Mucosa of rectum (tissue), 2 donors: ENCODE data around the gene GLRA3.

Experiments used
- H3K27ac ChIP-seq, 2 donors: one replicate each; pipeline ENCODE4 v1.7.0; 2013; ENCODE audit warnings: inconsistent platforms in 2 of 2, low read depth in 2 of 2, low read length in 2 of 2
- H3K27me3 ChIP-seq, 2 donors: one replicate each; pipeline ENCODE4 v1.7.0; 2013; ENCODE audit warnings: low read length in 2 of 2; ENCODE audit not compliant: control insufficient read depth in 2 of 2, insufficient read depth in 2 of 2
- H3K36me3 ChIP-seq, 2 donors: one replicate each; pipeline ENCODE4 v1.7.0; 2013; ENCODE audit warnings: low read length in 2 of 2; ENCODE audit not compliant: control insufficient read depth in 2 of 2, insufficient read depth in 2 of 2
- H3K4me1 ChIP-seq, 2 donors: one replicate each; pipeline ENCODE4 v1.7.0; 2013; ENCODE audit warnings: low read length in 2 of 2, mild to moderate bottlenecking in 1 of 2; ENCODE audit not compliant: control insufficient read depth in 2 of 2, insufficient read depth in 2 of 2
- H3K4me3 ChIP-seq, 2 donors: one replicate each; pipeline ENCODE4 v1.7.0; 2013; ENCODE audit warnings: low read length in 2 of 2
- H3K9ac ChIP-seq, 2 donors: one replicate each; pipeline ENCODE4 v1.7.0; 2013; ENCODE audit warnings: low read length in 2 of 2, low read depth in 1 of 2, mild to moderate bottlenecking in 1 of 2
- H3K9me3 ChIP-seq, 2 donors: one replicate each; pipeline ENCODE4 v1.7.0; 2013; ENCODE audit warnings: low read length in 2 of 2; ENCODE audit not compliant: control insufficient read depth in 2 of 2
- donor health status: healthy.
- donor health status: Normal muscosa, but diverticular disease.

Gene GLRA3

GRCh38 chr4:174734181-174734580 is 94.9 kb downstream of the GLRA3 start:
- Histone ChIP-seq H3K4me3 (no peak overlapping the region), H3K36me3 (no peaks in the 10 kb centered on the region), H3K4me1 (no peaks in the 10 kb centered on the region), H3K9ac (no peak overlapping the region), H3K27ac (no peak overlapping the region), H3K9me3 (no peaks in the 10 kb centered on the region), H3K27me3 (no peaks in the 10 kb centered on the region)

GRCh38 chr4:174717828-174718227 is 111.2 kb downstream of the GLRA3 start:
- Histone ChIP-seq H3K9ac (no peak overlapping the region), H3K27me3 (no peaks in the 10 kb centered on the region), H3K4me1 (no peaks in the 10 kb centered on the region), H3K4me3 (no peak overlapping the region), H3K9me3 (no peaks in the 10 kb centered on the region), H3K36me3 (no peaks in the 10 kb centered on the region), H3K27ac (no peak overlapping the region)

DNA sequence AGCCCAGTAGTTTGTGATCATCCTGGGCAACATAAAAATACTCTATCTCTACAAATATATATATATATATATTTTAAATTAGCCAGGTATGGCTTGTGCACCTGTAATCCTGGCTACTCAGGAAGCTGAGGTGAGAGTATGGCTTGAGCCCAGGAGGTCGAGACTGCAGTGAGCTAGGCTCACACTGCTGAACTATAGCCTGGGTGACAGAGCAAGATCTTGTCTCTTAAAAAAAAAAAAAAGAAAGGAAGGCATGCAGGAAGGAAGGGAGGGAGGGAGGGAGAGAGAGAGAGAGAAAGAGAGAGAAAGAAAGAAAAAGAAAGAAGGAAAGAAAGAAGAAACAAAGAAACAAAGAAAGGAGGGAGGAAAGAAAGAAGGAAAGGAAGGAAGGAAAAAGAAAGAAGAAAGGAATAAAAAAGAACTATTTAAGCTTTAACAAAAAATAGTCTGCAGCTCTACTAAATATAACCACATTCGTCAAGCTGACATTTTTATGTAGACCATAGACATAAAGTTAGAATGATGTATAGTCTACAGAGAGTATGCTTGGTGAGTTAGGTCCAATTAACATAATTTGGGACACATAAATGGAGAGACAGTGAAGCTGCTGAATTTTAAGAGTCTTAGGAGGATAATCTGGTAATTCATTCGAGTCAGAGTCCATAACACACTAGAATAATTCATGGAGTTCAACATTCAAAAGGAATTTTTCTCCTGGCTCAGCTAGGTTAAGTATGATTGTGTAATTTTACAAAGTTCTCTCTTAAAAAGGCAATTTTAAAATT is 111.9 kb downstream of the GLRA3 start:
- no peak overlapping the region for H3K9ac ChIP-seq
- H3K27ac ChIP-seq, result no peak overlapping the region
- no peaks in the 10 kb centered on the region for H3K27me3 ChIP-seq
- no peaks in the 10 kb centered on the region for H3K36me3 ChIP-seq
- H3K9me3 ChIP-seq, result no peaks in the 10 kb centered on the region
- no peak overlapping the region for H3K4me3 ChIP-seq
- no peaks in the 10 kb centered on the region for H3K4me1 ChIP-seq

DNA sequence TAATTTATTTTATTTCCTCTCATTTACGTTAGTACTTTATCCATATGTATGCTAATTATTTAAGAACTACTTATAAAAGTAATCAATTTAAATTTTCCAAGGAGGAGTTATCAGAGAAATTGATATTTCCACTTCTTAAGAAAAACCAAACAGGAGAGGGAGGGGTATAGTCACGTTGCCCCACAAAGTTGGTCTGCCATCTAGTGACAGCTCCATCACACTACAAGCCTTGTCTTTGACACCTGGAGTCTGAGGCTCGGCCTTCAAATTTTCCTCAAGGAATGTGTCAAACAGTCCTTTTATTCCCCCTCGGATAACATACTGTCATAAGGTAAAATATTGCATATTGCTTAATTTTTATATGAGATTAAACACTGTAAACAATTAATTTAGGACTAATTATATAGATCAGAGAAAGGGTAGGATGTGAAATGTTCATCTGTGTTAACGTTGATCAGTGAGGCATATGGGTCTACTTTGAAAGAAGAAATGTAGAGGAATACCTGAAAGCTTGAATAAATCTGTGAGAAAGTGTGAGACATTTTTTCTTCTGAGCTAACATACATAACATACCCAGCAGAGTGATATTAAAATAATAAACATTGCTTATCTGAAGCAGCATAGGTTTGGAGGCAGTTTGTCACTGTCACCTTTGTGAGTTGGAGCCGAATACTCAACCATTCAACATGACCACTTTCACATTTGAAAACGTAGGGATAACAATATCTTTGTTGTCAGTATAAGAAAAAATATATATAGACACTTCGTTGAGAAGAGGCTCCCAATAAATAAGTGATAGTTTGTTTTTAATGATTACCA is 114.4 kb downstream of the GLRA3 start:
- H3K4me3 ChIP-seq, result no peak overlapping the region
- no peaks in the 10 kb centered on the region for H3K9me3 ChIP-seq
- no peaks in the 10 kb centered on the region for H3K27me3 ChIP-seq
- H3K9ac ChIP-seq, result no peak overlapping the region
- no peaks in the 10 kb centered on the region for H3K36me3 ChIP-seq
- no peaks in the 10 kb centered on the region for H3K4me1 ChIP-seq
- no peak overlapping the region for H3K27ac ChIP-seq

DNA sequence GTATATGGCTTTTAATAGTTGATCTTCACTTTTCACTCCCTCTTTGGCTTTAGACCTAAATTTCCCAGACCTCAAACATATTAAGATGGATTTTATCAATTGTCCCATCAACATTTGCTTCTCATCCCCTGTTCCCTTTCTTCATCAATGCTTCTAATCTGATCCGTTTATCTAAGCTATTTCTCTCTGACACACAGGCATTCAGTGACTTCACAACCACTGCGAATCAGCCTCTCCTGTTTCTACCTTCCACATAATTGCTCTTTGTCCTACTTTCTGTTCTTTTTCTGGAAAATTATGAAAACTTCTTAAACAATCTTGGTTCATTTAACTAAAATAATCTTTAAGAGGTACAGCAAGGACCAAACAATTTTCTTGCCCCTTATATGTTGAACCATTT is 115.2 kb downstream of the GLRA3 start:
- H3K4me3 ChIP-seq, result no peak overlapping the region
- H3K27me3 ChIP-seq, result no peaks in the 10 kb centered on the region
- no peaks in the 10 kb centered on the region for H3K4me1 ChIP-seq
- no peaks in the 10 kb centered on the region for H3K9me3 ChIP-seq
- no peaks in the 10 kb centered on the region for H3K36me3 ChIP-seq
- H3K27ac ChIP-seq, result no peak overlapping the region
- H3K9ac ChIP-seq, result no peak overlapping the region

GRCh38 chr4:174713181-174713580 is 115.9 kb downstream of the GLRA3 start:
- H3K27ac ChIP-seq, result no peak overlapping the region
- H3K4me1 ChIP-seq, result no peaks in the 10 kb centered on the region
- H3K4me3 ChIP-seq, result no peak overlapping the region
- no peak overlapping the region for H3K9ac ChIP-seq
- H3K27me3 ChIP-seq, result no peaks in the 10 kb centered on the region
- no peaks in the 10 kb centered on the region for H3K9me3 ChIP-seq
- H3K36me3 ChIP-seq, result no peaks in the 10 kb centered on the region

DNA sequence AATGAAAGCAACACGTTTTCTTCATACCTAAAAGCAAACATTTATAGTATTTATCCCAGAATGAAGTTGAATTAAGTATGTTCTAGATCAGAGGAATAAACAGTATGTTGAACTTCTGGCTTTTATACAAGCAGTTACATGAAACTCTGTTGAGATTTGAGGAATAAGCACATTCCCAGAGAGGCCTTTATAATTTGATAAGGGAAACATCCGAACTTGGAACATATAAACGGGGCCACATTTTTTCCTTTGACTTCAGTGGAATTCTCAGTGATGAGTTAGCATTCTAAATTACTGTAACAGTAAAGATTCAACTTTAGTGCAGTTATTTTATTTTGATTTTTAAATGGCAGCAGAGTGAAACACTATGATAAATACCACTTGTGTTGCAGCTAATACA is 119.5 kb downstream of the GLRA3 start:
- H3K4me3 ChIP-seq, result no peak overlapping the region
- no peak overlapping the region for H3K27ac ChIP-seq
- no peaks in the 10 kb centered on the region for H3K4me1 ChIP-seq
- H3K27me3 ChIP-seq, result no peaks in the 10 kb centered on the region
- H3K9ac ChIP-seq, result no peak overlapping the region
- no peaks in the 10 kb centered on the region for H3K9me3 ChIP-seq
- H3K36me3 ChIP-seq, result no peaks in the 10 kb centered on the region

DNA sequence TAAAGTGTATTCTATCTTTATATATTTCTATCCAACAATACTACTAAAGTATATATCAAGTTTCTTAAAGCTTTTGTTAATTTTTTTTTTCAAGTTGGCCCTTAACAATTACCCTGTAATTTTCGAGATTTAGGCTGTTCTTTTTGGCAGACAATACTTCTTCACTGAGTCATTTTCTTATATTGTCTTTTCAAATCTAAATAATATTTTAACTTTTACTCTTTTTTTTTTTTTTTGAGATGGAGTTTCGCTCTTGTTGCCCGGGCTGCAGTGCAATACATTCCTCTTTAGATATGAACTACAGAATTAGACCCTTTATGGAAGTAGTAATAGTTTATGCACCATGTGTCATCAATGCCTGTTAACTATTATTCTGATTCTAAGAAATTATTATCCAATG is 120.7 kb downstream of the GLRA3 start:
- H3K4me1 ChIP-seq, result no peaks in the 10 kb centered on the region
- H3K4me3 ChIP-seq, result no peak overlapping the region
- no peak overlapping the region for H3K27ac ChIP-seq
- no peaks in the 10 kb centered on the region for H3K9me3 ChIP-seq
- no peak overlapping the region for H3K9ac ChIP-seq
- no peaks in the 10 kb centered on the region for H3K27me3 ChIP-seq
- no peaks in the 10 kb centered on the region for H3K36me3 ChIP-seq

GRCh38 chr4:174707902-174708301 is 121.1 kb downstream of the GLRA3 start:
- H3K36me3 ChIP-seq, result no peaks in the 10 kb centered on the region
- no peaks in the 10 kb centered on the region for H3K27me3 ChIP-seq
- H3K4me1 ChIP-seq, result no peaks in the 10 kb centered on the region
- no peak overlapping the region for H3K27ac ChIP-seq
- H3K9ac ChIP-seq, result no peak overlapping the region
- H3K4me3 ChIP-seq, result no peak overlapping the region
- H3K9me3 ChIP-seq, result no peaks in the 10 kb centered on the region

- Histone ChIP-seq H3K27me3 (no peaks in the 10 kb centered on the region), H3K9me3 (no peaks in the 10 kb centered on the region), H3K4me3 (no peak overlapping the region), H3K36me3 (no peaks in the 10 kb centered on the region), H3K4me1 (no peaks in the 10 kb centered on the region), H3K9ac (no peak overlapping the region), H3K27ac (no peak overlapping the region)
These were observed 121.9 kb downstream of the GLRA3 start for GRCh38 chr4:174707051-174707676.
